Esophagus squamous epithelium (tissue), 5 donors: ENCODE results near the gene TATDN3. TPM values are rescaled to one million over a fixed set of nuclear protein-coding genes. Genes with fewer than 3 reads are reported as not detected.
A peak's percentile ranks its signal among the peaks of the same experiment; 100 is the strongest.

Experiments used
- DNase-seq: peaks from one replicate; lab custom pipeline; 2025; lab: John Stamatoyannopoulos, UW
- H3K27ac ChIP-seq, 4 donors: fragments of 200-600 bp; sonication (generic); one replicate each; pipeline ENCODE4 v1.5.1; 2016 to 2019; ENCODE audit warnings: mild to moderate bottlenecking in 1 of 4
- H3K27me3 ChIP-seq, 4 donors: fragments of 200-600 bp; sonication (generic); 1 replicate in 3 of 4; 2 replicates in 1 of 4; pipeline versions ENCODE4 v1.5.1 to v1.6.0; 2017 to 2021; ENCODE audit warnings: antibody characterized with exemption in 1 of 4
- H3K36me3 ChIP-seq, 3 donors: fragments of 200-600 bp; sonication (generic); one replicate each; pipeline ENCODE4 v1.5.1; 2016 to 2019
- H3K4me1 ChIP-seq, 3 donors: fragments of 200-600 bp; sonication (generic); one replicate each; pipeline ENCODE4 v1.5.1; 2017 to 2019
- H3K4me3 ChIP-seq, 4 donors: fragments of 200-600 bp; sonication (generic); 1 replicate in 3 of 4; 2 replicates in 1 of 4; pipeline ENCODE4 v1.5.1; 2016 to 2019; ENCODE audit warnings: mild to moderate bottlenecking in 2 of 4, moderate library complexity in 1 of 4
- H3K9me3 ChIP-seq, 3 donors: fragments of 200-600 bp; sonication (generic); one replicate each; pipeline ENCODE4 v1.5.1; 2016 to 2019
- POLR2A ChIP-seq, 4 donors: fragments of 450-650 bp; IDR thresholded peaks; one replicate each; pipeline ENCODE4 v1.6.1; 2017; ENCODE audit warnings: antibody characterized with exemption in 4 of 4, mild to moderate bottlenecking in 4 of 4, moderate library complexity in 3 of 4
- WGBS, 2 donors: methylation state at CpG; one replicate each; pipeline ENCODE4 v1.1.5; 2018; 5-methylcytosine and 5-hydroxymethylcytosine counted together
- intact Hi-C: fragments of 100-400 bp; cut with DNase I; formaldehyde crosslinking; loops from one replicate; pipeline ENCODE4 v1.15.0; 2022
- total RNA-seq, 4 donors: library from RNA; depleted of rRNA; stranded (reverse); fragments of >200 nt; gene quantifications; one replicate each; pipeline ENCODE4 v1.1.0, GENCODE V29; 2016
- TF ChIP-seq, protein P1 (sequence below), 6 experiments: fragments of 450-650 bp in 4 of 6; fragments of 200-600 bp in 2 of 6; sonication (generic) in 2 of 6; IDR thresholded peaks; one replicate each; pipeline ENCODE4 v1.5.1; 2016 to 2019; ENCODE audit warnings: antibody characterized with exemption in 6 of 6, mild to moderate bottlenecking in 4 of 6, moderate library complexity in 4 of 6
- donor health status: DM: yes; HTN: yes; CAD: no.

TATDN3 gene
- total RNA-seq, 4 donors from 2014 or later, result 3.4 to 15.6 (median 10.4) TPM

DNA sequence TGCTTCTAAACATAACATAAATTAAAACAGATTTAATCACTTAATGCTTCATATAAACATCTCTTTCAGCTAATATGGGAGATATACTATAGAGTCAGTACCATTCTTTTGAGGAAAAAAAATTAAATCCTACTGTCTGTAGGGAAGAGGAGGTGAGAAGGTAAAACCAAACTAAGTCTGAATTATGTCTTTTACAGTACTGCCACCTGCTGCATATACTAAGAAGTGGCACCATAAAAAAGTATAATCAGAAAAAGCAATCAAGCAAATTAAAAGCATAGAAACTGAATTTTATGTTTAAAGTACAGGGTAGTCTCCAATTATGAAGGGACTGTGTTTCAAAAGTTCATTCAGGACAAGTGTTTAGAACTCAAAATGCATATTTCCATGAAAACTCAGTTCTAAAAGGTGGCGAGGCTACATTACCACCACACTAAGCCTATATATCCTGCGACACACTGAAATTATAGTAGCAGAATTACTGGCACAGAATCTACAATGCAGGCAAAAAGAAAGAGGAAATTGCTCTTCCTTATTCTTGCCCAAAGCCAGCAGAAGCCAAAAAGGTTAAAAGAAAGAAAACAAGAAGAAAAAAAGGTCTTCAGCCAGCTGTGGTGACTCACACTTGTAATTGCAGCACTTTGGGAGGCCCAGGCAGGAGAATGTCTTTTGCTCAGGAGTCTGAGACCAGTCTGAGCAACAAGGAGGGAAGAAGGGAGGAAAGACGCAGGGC lies 9.1 kb upstream of the TATDN3 start:
- no peaks in the 10 kb centered on the region for H3K27me3 ChIP-seq
- intact Hi-C loops, result loop anchor here (10.0 kb wide), 1 partner anchor 298 kb away; no protein-coding TSS in a partner anchor
- peaks cover 0 to 74% (median 0%) of the 10 kb centered on the region in 3 donors for H3K36me3 ChIP-seq
- H3K9me3 ChIP-seq, result no peaks in the 10 kb centered on the region
- no peaks in the 10 kb centered on the region for H3K4me1 ChIP-seq
- WGBS, 2 donors, result 77 to 81% methylated on average over 3 of the region's 3 CpGs
- no peak for TF ChIP-seq POLR2A (IDR thresholded peaks at IDR 0.05)
- TF ChIP-seq, protein P1, sequence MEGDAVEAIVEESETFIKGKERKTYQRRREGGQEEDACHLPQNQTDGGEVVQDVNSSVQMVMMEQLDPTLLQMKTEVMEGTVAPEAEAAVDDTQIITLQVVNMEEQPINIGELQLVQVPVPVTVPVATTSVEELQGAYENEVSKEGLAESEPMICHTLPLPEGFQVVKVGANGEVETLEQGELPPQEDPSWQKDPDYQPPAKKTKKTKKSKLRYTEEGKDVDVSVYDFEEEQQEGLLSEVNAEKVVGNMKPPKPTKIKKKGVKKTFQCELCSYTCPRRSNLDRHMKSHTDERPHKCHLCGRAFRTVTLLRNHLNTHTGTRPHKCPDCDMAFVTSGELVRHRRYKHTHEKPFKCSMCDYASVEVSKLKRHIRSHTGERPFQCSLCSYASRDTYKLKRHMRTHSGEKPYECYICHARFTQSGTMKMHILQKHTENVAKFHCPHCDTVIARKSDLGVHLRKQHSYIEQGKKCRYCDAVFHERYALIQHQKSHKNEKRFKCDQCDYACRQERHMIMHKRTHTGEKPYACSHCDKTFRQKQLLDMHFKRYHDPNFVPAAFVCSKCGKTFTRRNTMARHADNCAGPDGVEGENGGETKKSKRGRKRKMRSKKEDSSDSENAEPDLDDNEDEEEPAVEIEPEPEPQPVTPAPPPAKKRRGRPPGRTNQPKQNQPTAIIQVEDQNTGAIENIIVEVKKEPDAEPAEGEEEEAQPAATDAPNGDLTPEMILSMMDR (IDR thresholded peaks at IDR 0.05), result peak; percentile 46 to 76 (median 52)
- H3K27ac ChIP-seq, result no peak overlapping the region
- DNase-seq, result no peak
- no peak overlapping the region for H3K4me3 ChIP-seq

DNA sequence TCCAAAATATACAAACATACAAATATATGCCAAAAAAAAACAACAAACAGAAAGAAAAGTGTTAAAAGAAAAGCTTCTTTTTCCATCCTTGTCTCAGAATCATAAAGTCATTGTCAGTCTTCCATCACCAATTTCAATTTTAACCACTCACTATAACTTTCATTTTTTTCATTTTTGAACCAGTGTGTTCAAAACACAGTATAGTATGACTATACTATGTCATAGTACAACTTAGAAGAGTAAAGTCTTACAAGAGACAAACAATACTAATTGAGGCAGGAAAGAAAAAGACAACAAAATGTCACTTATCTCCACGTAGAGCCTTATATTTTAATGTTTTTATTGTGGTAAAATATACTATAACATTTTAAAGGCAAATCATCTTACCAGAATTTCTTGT lies 7.7 kb upstream of the TATDN3 start:
- WGBS, 2 donors, result 61 to 69% methylated on average over 1 of the region's 1 CpG
- Histone ChIP-seq H3K27me3 (no peaks in the 10 kb centered on the region), H3K4me3 (no peak overlapping the region), H3K27ac (no peak overlapping the region), H3K36me3 (peaks cover 0 to 73% (median 0%) of the 10 kb centered on the region in 3 donors), H3K4me1 (peaks cover 0 to 1% (median 0%) of the 10 kb centered on the region in 3 donors), H3K9me3 (no peaks in the 10 kb centered on the region)
- DNase-seq, result no peak
- intact Hi-C loops, result loop anchor here (10.0 kb wide), 1 partner anchor 299 kb away; no protein-coding TSS in a partner anchor
- TF ChIP-seq, protein P1 (IDR thresholded peaks at IDR 0.05), result no peak
- no peak for TF ChIP-seq POLR2A (IDR thresholded peaks at IDR 0.05)

DNA sequence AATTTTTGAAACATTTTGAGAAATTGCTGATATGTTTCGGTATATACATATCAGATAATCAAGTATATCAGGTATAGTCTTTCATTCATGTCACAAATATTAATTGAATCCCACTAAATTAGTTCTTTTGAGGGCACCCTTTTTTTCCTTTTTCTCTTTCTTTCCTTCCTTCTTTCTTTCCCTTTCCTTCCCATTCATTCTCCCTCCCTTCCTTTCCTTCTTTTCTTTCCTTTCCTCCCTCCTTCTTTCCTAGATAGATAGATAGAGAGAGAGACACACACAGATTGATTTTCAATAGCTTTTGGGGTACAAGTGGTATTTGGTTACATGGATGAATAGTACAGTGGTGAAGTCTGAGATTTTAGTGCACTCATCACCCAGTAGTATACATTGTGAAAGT lies 5.8 kb upstream of the TATDN3 start:
- TF ChIP-seq POLR2A (IDR thresholded peaks at IDR 0.05), result no peak
- TF ChIP-seq, protein P1 (IDR thresholded peaks at IDR 0.05), result no peak
- intact Hi-C loops, result loop anchor here (10.0 kb wide), 1 partner anchor 301 kb away; no protein-coding TSS in a partner anchor
- Histone ChIP-seq H3K4me3 (no peak overlapping the region), H3K36me3 (peaks cover 0 to 62% (median 0%) of the 10 kb centered on the region in 3 donors), H3K27me3 (no peaks in the 10 kb centered on the region), H3K27ac (no peak overlapping the region), H3K9me3 (no peaks in the 10 kb centered on the region), H3K4me1 (peaks cover 0 to 20% (median 9%) of the 10 kb centered on the region in 3 donors)
- 93 to 96% methylated on average over 1 of the region's 1 CpG for WGBS, 2 donors
- DNase-seq, result no peak

DNA sequence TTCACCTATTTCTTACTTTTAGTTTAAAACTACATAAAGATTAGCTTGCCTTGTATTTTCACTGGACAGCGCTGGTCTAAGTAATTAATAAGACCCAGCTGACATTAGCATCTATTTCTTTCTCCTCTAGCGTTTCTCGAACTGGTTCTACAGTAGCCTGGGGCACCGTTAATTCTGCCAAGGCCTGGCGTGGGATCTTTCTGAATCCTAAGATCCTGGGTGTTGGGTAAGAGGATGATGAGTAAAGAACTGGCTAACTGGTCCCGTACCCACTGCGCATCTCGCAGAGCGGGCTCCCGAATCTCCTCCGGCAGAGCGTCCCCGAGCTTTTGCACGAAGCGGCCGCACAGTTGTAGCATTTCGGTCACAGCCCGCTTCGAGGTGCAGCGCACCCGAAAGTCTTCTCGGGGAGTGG lies 426 bp upstream of the TATDN3 start:
- Histone ChIP-seq H3K4me3 (peak overlapping the region; percentile 88 to 94 (median 91)), H3K27me3 (no peaks in the 10 kb centered on the region), H3K36me3 (peaks cover 0 to 24% (median 0%) of the 10 kb centered on the region in 3 donors), H3K4me1 (peaks cover 0 to 36% (median 13%) of the 10 kb centered on the region in 3 donors), H3K27ac (peak overlapping the region; percentile 87 to 97 (median 95)), H3K9me3 (no peaks in the 10 kb centered on the region)
- TF ChIP-seq, protein P1 (IDR thresholded peaks at IDR 0.05), result no peak
- TF ChIP-seq POLR2A (IDR thresholded peaks at IDR 0.05), result no peak
- WGBS, 2 donors, result 1 to 6% methylated on average over 5 of the region's 22 CpGs
- DNase-seq, result no peak
- intact Hi-C loops, result no loop called here

DNA sequence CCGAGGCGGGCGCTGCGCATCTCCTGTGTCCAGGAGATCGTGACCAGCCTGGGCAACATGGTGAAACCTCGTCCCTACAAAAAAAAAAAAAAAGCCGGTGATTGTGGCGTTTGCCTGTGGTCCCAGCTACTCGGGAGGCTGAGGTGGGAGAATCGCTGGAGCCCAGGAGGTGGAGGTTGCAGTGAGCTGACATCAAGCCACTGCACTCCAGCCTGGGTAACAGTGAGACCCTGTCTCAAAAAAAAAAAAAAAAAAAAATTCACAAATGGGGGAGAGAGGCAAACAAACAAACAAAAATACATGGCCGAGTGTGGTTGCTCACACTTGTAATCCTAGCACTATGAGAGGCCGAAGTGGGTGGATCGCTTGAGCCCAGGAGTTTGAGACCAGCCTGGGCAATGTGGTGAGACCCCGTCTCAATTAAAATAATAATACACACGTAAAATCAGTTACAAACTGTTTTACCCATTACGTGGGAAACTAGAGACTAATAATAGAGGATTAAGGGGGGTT lies 758 bp downstream of the TATDN3 start:
- H3K9me3 ChIP-seq, result no peaks in the 10 kb centered on the region
- peaks cover 0 to 36% (median 13%) of the 10 kb centered on the region in 3 donors for H3K4me1 ChIP-seq
- no peak for DNase-seq
- H3K4me3 ChIP-seq, result peak overlapping the region; percentile 88 to 94 (median 91)
- TF ChIP-seq POLR2A (IDR thresholded peaks at IDR 0.05), result no peak
- TF ChIP-seq, protein P1 (IDR thresholded peaks at IDR 0.05), result no peak
- 18 to 27% methylated on average over 9 to 16 of the region's 16 CpGs for WGBS, 2 donors
- intact Hi-C loops, result no loop called here
- no peaks in the 10 kb centered on the region for H3K27me3 ChIP-seq
- H3K36me3 ChIP-seq, result peaks cover 0 to 24% (median 0%) of the 10 kb centered on the region in 3 donors
- peak overlapping the region; percentile 87 to 97 (median 95) for H3K27ac ChIP-seq
